ENCODE data around the gene OSBPL1A. TPM values are rescaled to one million over a fixed set of nuclear protein-coding genes. Genes with fewer than 3 reads are reported as not detected.

The OSBPL1A gene
- polyA plus RNA-seq, 1 of the 3 experiments (the other 2 are of a cell fraction) = 21.3 TPM

GRCh38 chr18:24198461-24198860 lies 199.2 kb downstream of the OSBPL1A start:
- no peak overlapping the region for H3K4me3 ChIP-seq (ENCODE audit: low read depth in 2 of 2, low read length in 1 of 2)
- no peaks in the 10 kb centered on the region for H3K27me3 ChIP-seq (ENCODE audit: insufficient read depth)
- H4K20me1 ChIP-seq (ENCODE audit: insufficient read depth) = no peaks in the 10 kb centered on the region
- H3F3A ChIP-seq (replicated peaks; ENCODE audit: insufficient read depth) = peaks cover 3% of the 10 kb centered on the region
- TF ChIP-seq FOXM1 (IDR thresholded peaks at IDR 0.05; ENCODE audit: low read depth) (no peak), GATA2 (CRISPR knock-in tag; IDR thresholded peaks at IDR 0.05) (no peak), TCF12 (IDR thresholded peaks at IDR 0.05) (no peak), NRF1 (IDR thresholded peaks at IDR 0.05; ENCODE audit: low read depth, low read length) (no peak), PBX3 (IDR thresholded peaks at IDR 0.05) (no peak), TAF1 (IDR thresholded peaks at IDR 0.05; ENCODE audit: borderline replicate concordance, low read depth, low read length) (no peak), JUND (IDR thresholded peaks at IDR 0.05) (no peak), REST (IDR thresholded peaks at IDR 0.05; ENCODE audit: low read depth, low read length) (no peak), ZBTB33 (IDR thresholded peaks at IDR 0.05; ENCODE audit: borderline replicate concordance, low read depth) (no peak), POLR2AphosphoS5 (IDR thresholded peaks at IDR 0.05; ENCODE audit: low read depth, low read length) (no peak), IRF3 (IDR thresholded peaks at IDR 0.05; ENCODE audit: low read depth, low read length) (no peak), USF1 (IDR thresholded peaks at IDR 0.05; ENCODE audit: borderline replicate concordance, low read depth) (no peak), USF2 (IDR thresholded peaks at IDR 0.05; ENCODE audit: borderline replicate concordance, low read depth, low read length) (no peak)
- ChIA-PET POLR2A (no interaction called here), CTCF (no interaction called here)
- peaks cover 0 to 4% of the 10 kb centered on the region in 2 experiments for H3K36me3 ChIP-seq (replicated peaks in 1 of 2; ENCODE audit: control insufficient read depth in 1 of 2, insufficient read depth in 2 of 2, low read length in 1 of 2)
- H3K79me2 ChIP-seq (ENCODE audit: insufficient read depth) = no peaks in the 10 kb centered on the region
- no peak for DNase-seq
- H3K9me2 ChIP-seq = no peaks in the 10 kb centered on the region
- no peak overlapping the region for H3K4me2 ChIP-seq
- H3K9me3 ChIP-seq = no peaks in the 10 kb centered on the region
- WGBS (ENCODE audit: low lambda C conversion rate) = 93% methylated on average over 8 of the region's 9 CpGs
- H3K9ac ChIP-seq = no peak overlapping the region
- H3K4me1 ChIP-seq (ENCODE audit: control insufficient read depth in 1 of 2, insufficient read depth in 2 of 2, low read depth in 1 of 2, low read length in 1 of 2) = no peaks in the 10 kb centered on the region
- H2AFZ ChIP-seq (ENCODE audit: low read depth) = no peak overlapping the region
- no peak overlapping the region for H3K27ac ChIP-seq (ENCODE audit: low read depth in 2 of 2, low read length in 1 of 2)

All from SK-N-SH (cell line).